GM15510 (cell line): ENCODE measurements around the gene FEZ2.

ENCODE experiments used
- POLR2A ChIP-seq: IDR thresholded peaks from 3 replicates; pipeline ENCODE4 v1.6.1; 2011; ENCODE audit warnings: borderline replicate concordance; ENCODE audit not compliant: insufficient read length; ENCODE audit errors: extremely low read depth

FEZ2 gene

DNA sequence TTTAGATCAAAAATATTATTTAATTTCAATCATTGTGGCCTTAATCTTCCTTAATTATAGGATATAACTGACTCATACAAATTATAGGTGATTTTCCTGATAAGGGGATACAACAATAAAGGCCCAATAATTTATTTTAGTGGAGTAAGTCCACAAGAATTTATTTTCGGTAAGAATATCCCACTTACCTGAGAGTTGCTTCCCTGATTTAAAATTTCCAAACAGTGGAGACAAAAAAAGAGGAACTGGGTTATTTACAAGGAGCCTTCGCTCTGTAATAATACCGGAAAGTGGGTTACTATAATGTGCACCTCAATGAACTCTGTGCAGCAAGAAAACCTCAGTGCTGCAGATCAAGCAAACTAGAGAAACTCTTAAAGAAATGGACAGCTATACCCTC, 42.2 kb downstream of the FEZ2 start:
- TF ChIP-seq POLR2A = no peak

DNA sequence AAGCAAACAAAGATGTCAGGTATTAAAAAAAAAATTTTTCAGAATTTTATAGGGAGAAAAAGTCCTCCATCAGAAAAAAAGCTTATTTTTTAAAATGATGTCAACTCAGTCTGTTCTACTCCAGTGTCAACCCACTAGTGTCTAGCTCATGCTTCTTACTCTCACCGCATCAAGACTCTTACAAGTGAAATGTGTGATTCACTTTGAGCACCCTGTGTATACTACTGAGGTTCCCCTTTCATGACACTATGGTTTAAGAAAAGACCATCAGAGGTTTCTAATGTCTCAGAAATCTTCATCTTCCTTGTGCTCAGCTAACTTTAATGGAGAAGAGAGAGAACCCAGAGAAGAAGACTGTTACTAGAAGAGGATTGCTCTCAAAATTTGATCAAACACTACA, 43.4 kb downstream of the FEZ2 start:
- no peak for TF ChIP-seq POLR2A

DNA sequence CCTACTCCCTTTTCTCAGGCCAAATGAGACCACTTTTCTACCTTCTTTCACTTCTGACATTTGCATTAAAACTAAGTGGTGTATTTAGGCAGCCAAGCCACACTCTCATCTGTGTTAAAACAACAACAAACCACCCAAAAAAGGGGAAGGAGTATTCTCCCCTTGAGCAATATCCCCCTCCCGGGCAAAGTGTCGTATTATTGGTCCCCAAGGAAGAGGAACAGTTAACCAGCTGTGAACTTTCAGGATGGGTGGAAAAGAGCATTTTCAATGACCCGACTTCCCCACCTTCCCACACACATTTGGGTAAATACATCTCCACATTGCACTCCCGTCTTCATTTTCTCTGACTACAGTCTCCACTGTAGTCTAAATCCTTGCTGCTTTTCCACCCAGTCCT, 44.3 kb downstream of the FEZ2 start:
- no peak for TF ChIP-seq POLR2A

DNA sequence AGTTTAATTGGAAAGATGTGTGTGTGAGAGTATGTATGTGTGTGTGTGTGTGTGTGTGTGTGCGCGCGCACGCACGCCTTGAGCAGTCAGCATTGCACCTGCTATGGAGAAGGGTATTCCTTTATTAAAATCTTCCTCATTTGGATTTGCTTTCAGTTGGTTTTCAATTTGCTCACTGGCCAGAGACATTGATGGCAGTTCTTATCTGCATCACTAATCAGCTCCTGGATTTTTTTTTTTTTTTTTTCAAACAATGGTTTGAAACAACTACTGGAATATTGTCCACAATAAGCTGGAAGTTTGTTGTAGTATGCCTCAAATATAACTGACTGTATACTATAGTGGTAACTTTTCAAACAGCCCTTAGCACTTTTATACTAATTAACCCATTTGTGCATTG, 48.0 kb downstream of the FEZ2 start:
- no peak for TF ChIP-seq POLR2A

DNA sequence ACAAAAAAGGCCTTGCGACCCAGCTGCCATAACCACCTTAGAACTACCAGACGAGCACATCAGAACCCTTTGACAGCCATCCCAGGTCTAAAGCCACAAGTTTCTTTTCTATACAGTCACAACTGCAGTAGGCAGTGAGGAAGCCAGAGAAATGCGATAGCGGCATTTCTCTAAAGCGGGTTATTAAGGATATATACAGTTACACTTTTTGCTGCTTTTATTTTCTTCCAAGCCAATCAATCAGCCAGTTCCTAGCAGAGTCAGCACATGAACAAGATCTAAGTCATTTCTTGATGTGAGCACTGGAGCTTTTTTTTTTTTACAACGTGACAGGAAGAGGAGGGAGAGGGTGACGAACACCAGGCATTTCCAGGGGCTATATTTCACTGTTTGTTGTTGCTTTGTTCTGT, 48.8 kb downstream of the FEZ2 start:
- TF ChIP-seq POLR2A = no peak

DNA sequence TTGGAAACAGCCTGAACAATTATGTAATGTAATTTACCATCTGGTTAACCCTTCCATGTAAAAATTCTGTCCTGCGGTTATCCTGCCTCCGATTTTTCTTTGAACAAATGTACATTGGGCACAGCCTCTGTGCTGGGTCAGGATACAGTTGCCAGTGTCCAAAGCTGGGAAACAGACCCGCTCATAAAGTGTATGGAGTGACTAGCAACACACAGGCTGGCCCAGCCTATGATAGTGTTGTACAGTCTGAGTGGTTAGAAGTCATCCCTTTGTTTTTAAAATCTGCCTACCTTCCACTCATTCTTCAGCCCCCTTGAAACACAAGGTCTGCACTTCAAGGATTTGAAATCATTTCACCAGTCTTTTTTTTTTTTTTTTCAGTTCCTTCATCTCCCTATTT, 50.1 kb downstream of the FEZ2 start:
- no peak for TF ChIP-seq POLR2A

DNA sequence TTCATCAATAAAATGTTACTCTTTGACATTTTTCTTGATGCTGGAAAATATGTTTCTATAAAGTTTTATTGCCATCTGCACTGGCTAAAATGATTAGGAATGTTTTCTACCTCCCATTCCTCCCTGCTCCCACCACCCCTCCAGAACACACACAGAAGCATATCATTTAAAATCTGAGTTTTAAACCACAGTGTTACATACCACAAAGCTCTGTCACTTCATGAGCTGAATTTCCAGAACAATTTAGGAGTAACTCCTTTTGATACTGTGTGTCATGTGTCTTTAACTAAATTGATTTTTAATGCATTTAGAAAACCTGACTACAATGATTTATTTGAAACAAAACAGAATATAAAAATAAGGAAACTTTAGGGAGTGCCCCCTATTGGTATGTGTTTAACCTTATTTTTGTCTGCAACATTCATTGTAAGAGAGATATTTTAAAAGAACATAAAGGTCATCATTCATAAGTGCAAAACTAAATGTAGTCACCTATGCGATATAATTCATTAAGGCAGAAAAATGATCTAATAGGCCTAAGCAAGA, 52.0 kb downstream of the FEZ2 start:
- no peak for TF ChIP-seq POLR2A

DNA sequence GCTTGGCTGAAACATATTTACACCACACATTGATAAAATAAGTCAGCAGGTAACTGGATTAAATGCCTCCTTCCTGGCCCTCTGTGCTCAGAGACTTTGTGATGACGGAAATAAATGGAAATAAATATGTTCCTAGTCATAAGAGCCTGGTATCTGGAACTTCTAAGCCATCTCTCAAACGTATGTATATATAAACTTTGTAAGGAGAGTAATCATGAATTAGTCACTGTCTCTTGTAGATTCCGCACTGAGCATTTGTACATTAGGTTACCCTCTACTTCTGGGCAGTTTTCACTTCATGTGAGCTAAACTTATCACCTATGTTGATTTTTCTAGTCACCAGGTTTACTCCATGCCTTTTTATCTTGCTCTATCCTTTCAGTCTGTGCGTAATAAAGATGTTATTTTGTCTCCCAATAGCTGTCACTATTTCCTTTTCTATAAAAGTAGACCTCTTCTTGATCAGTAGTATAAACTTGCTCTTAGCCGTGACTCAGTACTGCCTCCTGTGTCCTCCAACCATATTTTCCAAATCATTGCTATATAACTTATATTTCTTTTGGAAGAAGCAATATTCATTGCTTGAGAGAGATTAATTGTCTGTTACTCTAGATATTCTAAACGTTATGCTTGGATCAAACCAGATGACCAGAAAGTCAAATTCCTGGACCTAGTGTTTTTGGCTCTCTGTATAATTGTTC, 53.2 kb downstream of the FEZ2 start:
- TF ChIP-seq POLR2A = no peak

DNA sequence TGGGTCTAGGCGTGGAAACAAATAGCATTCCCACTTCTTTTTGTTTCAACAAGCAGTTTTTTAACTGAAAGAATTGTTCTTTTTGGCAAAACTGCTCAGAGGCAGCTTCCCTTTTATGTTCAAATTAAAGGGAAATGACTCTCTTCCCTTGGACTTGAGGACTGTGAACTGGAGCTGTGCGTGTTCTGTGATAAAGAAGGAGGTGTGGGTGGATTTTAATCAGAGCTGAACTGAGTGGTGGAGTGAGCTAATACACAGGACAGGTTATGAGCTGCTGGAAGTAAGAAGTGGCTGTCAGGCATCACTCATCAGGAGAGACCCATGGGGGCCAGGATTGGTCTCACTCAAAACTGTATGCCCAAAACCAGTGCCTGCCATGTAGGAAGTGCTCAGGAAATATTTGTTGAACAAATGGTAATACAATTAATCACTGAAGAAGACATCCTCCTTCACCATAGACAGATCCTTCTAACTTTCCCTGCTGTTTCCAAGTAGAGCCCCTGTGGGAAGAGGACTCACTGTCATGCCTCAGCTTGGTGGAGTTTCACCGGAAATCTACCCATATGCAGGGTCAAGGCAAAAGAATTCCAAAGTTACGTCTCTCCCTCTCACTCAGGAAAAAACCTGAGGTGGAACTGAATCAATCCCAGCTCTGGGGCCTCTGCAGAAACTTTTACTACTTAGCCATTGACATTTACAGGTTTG, 55.9 kb downstream of the FEZ2 start:
- TF ChIP-seq POLR2A = no peak

DNA sequence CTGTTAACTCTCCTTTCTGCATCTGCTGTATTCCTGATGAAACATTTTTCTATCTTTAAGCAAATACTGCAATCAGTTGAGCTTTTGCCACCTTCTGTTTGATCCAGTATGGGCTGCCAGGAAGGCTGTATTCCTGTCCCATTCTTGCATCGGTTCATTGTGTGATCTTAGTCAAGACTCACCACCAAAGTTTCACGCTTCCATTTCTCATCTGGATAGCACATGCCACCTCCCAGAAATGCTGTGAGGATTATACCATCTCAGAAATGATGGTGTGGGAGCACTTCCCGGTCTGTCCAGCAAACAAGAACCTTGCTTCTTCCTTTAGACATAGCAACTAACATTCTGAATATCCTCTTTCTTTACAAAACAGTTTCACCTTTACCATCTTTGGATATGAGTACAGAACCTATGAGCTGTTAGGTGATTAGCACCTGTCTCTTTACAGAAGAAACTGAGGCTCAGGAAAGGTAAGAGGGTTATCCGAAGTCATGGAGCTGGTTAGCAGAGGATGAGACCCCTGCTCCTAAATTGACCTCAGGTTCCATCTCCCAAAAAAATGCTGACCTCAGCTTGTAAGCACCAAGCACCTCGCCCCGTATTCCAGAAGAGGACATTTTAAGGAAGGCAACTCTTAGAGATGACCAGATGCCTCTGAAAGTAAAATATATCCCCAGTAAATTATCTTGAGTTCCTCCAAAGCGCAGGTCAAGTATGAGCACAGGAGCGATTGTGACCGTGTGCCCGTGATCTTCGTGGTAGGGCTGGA, 56.8 kb downstream of the FEZ2 start:
- TF ChIP-seq POLR2A = no peak

DNA sequence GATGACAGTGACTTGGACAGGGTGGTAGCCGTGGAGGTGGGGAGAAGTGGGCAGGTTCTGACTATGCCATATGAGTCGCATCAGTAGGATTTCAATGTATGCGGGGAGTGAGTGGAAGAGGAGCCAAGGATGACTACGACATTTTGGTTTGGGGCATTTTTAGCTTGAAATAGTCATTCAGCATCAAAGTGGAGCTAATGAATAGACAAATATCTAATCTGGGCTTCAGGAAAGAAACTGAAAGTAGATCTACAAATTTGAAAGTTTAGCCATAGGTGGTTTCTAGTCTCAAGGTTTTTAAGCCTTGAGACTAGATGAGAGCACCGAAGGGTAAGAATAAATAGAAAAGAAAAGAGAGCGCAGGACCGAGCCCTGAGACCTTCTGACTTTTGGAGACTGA, 58.3 kb downstream of the FEZ2 start:
- TF ChIP-seq POLR2A = no peak

DNA sequence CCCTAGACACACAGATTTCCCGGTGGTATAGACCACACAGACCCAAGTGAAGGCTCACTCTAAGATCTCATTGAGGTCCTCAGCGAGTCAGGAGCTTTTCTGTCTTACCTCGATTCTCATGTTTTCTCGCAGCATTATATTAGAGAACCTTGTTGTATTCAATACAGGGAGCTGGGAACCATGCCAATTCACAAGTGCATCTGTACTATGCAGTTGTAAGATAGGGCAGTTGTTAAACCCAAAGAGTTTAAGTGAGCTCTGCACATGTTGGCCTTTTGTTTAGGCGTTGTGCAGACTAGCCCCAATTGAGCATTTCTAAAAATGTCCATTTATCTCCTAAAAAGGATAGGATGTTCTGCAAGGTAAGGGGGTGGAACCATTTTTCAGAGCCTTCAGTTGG, 59.6 kb downstream of the FEZ2 start:
- no peak for TF ChIP-seq POLR2A

DNA sequence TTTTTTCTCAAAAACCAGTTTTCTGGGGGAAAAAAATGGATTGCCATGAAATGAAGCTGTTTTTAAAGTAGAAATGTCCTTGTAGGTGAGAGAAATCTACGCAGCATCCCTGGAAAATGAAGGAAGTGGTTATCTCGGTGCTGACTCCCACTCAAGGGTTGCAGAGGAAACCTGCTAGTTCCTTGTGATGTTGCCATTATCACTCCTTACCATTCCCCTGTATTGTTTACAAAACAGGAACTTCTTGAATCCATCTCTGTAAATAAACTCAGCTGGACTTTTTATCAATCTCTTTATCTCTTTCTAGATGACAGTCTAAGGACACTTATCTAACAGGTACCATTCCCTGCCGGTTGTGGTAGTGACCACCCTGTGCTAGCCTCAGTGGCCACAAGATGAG, 61.2 kb downstream of the FEZ2 start:
- TF ChIP-seq POLR2A = no peak

DNA sequence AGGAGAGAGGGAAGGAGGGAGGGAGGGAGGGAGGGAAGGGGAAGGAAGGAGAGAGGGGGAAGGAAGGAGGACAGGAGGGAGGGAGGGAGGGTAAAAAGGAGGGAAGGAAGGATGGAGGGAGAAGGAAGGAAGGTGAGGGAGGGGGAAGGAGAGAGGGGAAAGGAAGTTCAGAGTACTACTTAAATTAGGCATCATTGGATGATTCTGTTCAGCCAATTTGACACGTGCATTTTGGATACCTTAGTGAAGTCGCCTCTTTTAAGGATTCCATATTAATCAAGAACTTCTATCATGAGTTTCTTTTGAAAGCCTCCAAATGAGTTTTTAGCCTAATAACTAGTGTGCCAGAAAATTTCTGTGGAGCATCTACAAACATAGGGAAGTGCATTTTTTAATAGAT, 62.9 kb downstream of the FEZ2 start:
- no peak for TF ChIP-seq POLR2A

DNA sequence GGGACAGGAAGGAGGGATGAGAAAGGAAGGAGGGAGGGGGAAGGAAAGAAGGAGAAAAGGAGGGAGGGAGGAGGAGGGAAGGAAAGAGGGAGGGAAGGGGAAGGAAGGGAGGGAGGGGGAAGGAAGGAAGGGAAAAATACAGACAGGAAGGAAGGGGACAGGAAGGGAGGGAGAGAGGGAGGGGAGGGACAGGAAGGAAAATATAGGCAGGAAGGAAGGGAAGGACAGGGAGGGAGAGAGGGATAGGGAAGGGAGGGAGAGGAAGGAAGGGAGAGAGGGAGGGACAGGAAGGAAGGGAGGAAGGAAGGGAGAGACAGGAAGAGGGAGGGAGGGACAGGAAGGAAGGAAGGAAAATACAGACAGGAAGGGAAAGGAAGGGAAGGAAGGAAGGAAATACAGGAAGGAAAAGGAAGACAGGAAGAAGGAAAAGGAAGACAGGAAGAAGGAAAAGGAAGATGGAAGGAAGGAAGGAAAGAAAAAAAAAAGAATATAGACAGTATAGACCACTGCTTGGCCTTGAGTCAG, 63.6 kb downstream of the FEZ2 start:
- no peak for TF ChIP-seq POLR2A
